Caco-2 (cell line): ENCODE results near the gene SAMSN1. TPM values are rescaled to one million over a fixed set of nuclear protein-coding genes. Genes with fewer than 3 reads are reported as not detected.

Source experiments
- BruUV-seq: library from RNA; stranded (reverse); fragments of 400-500 nt; replicated peaks from 2 replicates; lab custom pipeline; 2021; lab: Mats Ljungman, UMichigan
- CTCF ChIA-PET: fragments of 300-600 bp; sonication (Branson Sonifier 250); formaldehyde crosslinking; loops from one replicate; lab custom pipeline; 2022; ENCODE audit warnings: antibody characterized with exemption; lab: Charles Lee
- POLR2A ChIA-PET: fragments of 300-600 bp; sonication (Branson Sonifier 250); formaldehyde crosslinking; loops from one replicate; lab custom pipeline; 2022; ENCODE audit warnings: antibody characterized with exemption; lab: Charles Lee
- DNase-seq, 2 experiments: peaks; one replicate each; pipeline versions ENCODE4 v3.0.0 to v3.0.0-alpha.2; 2020 to 2022
- H3K27me3 ChIP-seq: replicated peaks from 2 replicates; pipeline ENCODE4 v1.6.0; 2011; ENCODE audit warnings: low read length; ENCODE audit not compliant: control insufficient read depth, insufficient read depth
- H3K36me3 ChIP-seq: 2 replicates; pipeline ENCODE4 v1.5.1; 2011; ENCODE audit warnings: low read length; ENCODE audit not compliant: control insufficient read depth, insufficient read depth
- H3K4me1 ChIP-seq: fragments of 250-450 bp; sonication (Bioruptor Pico); 2 replicates; pipeline ENCODE4 v1.5.1; 2020; ENCODE audit warnings: mild to moderate bottlenecking
- H3K4me3 ChIP-seq: 2 replicates; pipeline ENCODE4 v1.5.1; 2011; ENCODE audit warnings: low read depth, mild to moderate bottlenecking, control low read depth, low read length
- H3K9me3 ChIP-seq: fragments of 250-450 bp; sonication (Bioruptor Pico); 2 replicates; pipeline ENCODE4 v1.5.1; 2020; ENCODE audit warnings: mild to moderate bottlenecking, moderate library complexity
- H3K27ac Mint-ChIP-seq: one replicate; pipeline ENCODE4 v1.8.0; 2022; ENCODE audit warnings: mixed read lengths; ENCODE audit not compliant: unreplicated experiment
- H3K27me3 Mint-ChIP-seq: one replicate; pipeline ENCODE4 v1.8.0; 2022; ENCODE audit warnings: mixed read lengths; ENCODE audit not compliant: insufficient read depth, unreplicated experiment
- H3K36me3 Mint-ChIP-seq: one replicate; pipeline ENCODE4 v1.8.0; 2022; ENCODE audit warnings: mild to moderate bottlenecking, mixed read lengths; ENCODE audit not compliant: insufficient read depth, unreplicated experiment
- H3K4me1 Mint-ChIP-seq: one replicate; pipeline ENCODE4 v1.8.0; 2022; ENCODE audit warnings: low read depth, mixed read lengths; ENCODE audit not compliant: unreplicated experiment
- H3K4me3 Mint-ChIP-seq: one replicate; pipeline ENCODE4 v1.8.0; 2022; ENCODE audit warnings: mild to moderate bottlenecking, moderate library complexity, mixed read lengths; ENCODE audit not compliant: unreplicated experiment
- H3K9me3 Mint-ChIP-seq: one replicate; pipeline ENCODE4 v1.8.0; 2022; ENCODE audit warnings: mixed read lengths; ENCODE audit not compliant: unreplicated experiment
- CTCF ChIP-seq, 2 experiments: fragments of 200-600 bp in 1 of 2; IDR thresholded peaks; 1 replicate in 1 of 2; 2 replicates in 1 of 2; pipeline versions ENCODE4 v1.5.1 to v1.8.0; 2011 to 2022; ENCODE audit warnings: antibody characterized with exemption in 1 of 2, control low read depth in 1 of 2, inconsistent platforms in 1 of 2, low read depth in 1 of 2, low read length in 1 of 2, mild to moderate bottlenecking in 1 of 2, moderate library complexity in 1 of 2; ENCODE audit not compliant: insufficient read depth in 1 of 2, severe bottlenecking in 1 of 2, unreplicated experiment in 1 of 2
- intact Hi-C: fragments of 100-400 bp; cut with micrococcal nuclease; formaldehyde crosslinking; loops from one replicate; pipeline ENCODE4 v1.10.0; 2022; ENCODE audit not compliant: unreplicated experiment
- total RNA-seq: library from RNA; stranded (reverse); gene quantifications from 2 replicates; pipeline ENCODE4 v1.2.3, GENCODE V29; 2022

The SAMSN1 gene
- total RNA-seq, 1 experiment from 2014 or later: not detected

- Histone ChIP-seq H3K4me1 (no peaks in the 10 kb centered on the region), H3K27me3 (no peaks in the 10 kb centered on the region), H3K9me3 (no peaks in the 10 kb centered on the region), H3K4me3 (no peak overlapping the region), H3K36me3 (no peaks in the 10 kb centered on the region)
- DNase-seq: no peak
- BruUV-seq: no TSS peak
- TF ChIP-seq CTCF (IDR thresholded peaks at IDR 0.05; ENCODE audit: insufficient read depth in 1 of 2, low read depth in 1 of 2, low read length in 1 of 2, severe bottlenecking in 1 of 2, unreplicated experiment in 1 of 2): no peak
- CTCF ChIA-PET: no interaction called here
- H3K27ac Mint-ChIP-seq: no peak overlapping the region
- intact Hi-C loops: no loop called here
- no peaks in the 10 kb centered on the region for H3K4me1 Mint-ChIP-seq
- H3K27me3 Mint-ChIP-seq: no peaks in the 10 kb centered on the region
- POLR2A ChIA-PET: no interaction called here
- no peaks in the 10 kb centered on the region for H3K36me3 Mint-ChIP-seq
- no peaks in the 10 kb centered on the region for H3K9me3 Mint-ChIP-seq
- no peak overlapping the region for H3K4me3 Mint-ChIP-seq
Measured at GRCh38 chr21:14572204-14572780, 26.2 kb upstream of the SAMSN1 start.

GRCh38 chr21:14569868-14570267, 23.8 kb upstream of the SAMSN1 start:
- no TSS peak for BruUV-seq
- POLR2A ChIA-PET: no interaction called here
- Mint-ChIP-seq H3K9me3 (no peaks in the 10 kb centered on the region), H3K36me3 (no peaks in the 10 kb centered on the region), H3K27me3 (no peaks in the 10 kb centered on the region), H3K27ac (no peak overlapping the region), H3K4me1 (no peaks in the 10 kb centered on the region), H3K4me3 (no peak overlapping the region)
- Histone ChIP-seq H3K9me3 (no peaks in the 10 kb centered on the region), H3K4me3 (no peak overlapping the region), H3K4me1 (no peaks in the 10 kb centered on the region), H3K27me3 (no peaks in the 10 kb centered on the region), H3K36me3 (no peaks in the 10 kb centered on the region)
- TF ChIP-seq CTCF (IDR thresholded peaks at IDR 0.05; ENCODE audit: insufficient read depth in 1 of 2, low read depth in 1 of 2, low read length in 1 of 2, severe bottlenecking in 1 of 2, unreplicated experiment in 1 of 2): no peak
- intact Hi-C loops: no loop called here
- DNase-seq: no peak
- CTCF ChIA-PET: no interaction called here

- no TSS peak for BruUV-seq
Measured at GRCh38 chr21:14569026-14569621, 23.0 kb upstream of the SAMSN1 start.

More at GRCh38 chr21:14569026-14569621, 23.0 kb upstream of the SAMSN1 start:
- CTCF ChIA-PET: no interaction called here
- Mint-ChIP-seq H3K36me3 (no peaks in the 10 kb centered on the region), H3K9me3 (no peaks in the 10 kb centered on the region), H3K27me3 (no peaks in the 10 kb centered on the region), H3K4me1 (no peaks in the 10 kb centered on the region), H3K4me3 (no peak overlapping the region), H3K27ac (no peak overlapping the region)
- DNase-seq: no peak
- Histone ChIP-seq H3K4me3 (no peak overlapping the region), H3K27me3 (no peaks in the 10 kb centered on the region), H3K4me1 (no peaks in the 10 kb centered on the region), H3K36me3 (no peaks in the 10 kb centered on the region), H3K9me3 (no peaks in the 10 kb centered on the region)
- TF ChIP-seq CTCF (IDR thresholded peaks at IDR 0.05; ENCODE audit: insufficient read depth in 1 of 2, low read depth in 1 of 2, low read length in 1 of 2, severe bottlenecking in 1 of 2, unreplicated experiment in 1 of 2): no peak
- POLR2A ChIA-PET: no interaction called here
- intact Hi-C loops: no loop called here
